NCI-H2196 (cell line): ENCODE results near the gene LCOR.
"Not testable (repeated sequence)": the region's sequence is repeated elsewhere in the genome, so short reads cannot be mapped to it uniquely, and the experiment has no call there.

Source experiments
- DNase-seq: peaks from one replicate; lab custom pipeline; 2025; ENCODE audit not compliant: unreplicated experiment; lab: John Stamatoyannopoulos, UW

LCOR gene

GRCh38 chr10:96831867-96832720 is at the start of gene LCOR:
Gene LCOR, plus strand, starts transcription at chr10:96832298. Its CDS starts 116,760 bp downstream, at chr10:96949058.
- DNase-seq = peak; percentile 79

DNA sequence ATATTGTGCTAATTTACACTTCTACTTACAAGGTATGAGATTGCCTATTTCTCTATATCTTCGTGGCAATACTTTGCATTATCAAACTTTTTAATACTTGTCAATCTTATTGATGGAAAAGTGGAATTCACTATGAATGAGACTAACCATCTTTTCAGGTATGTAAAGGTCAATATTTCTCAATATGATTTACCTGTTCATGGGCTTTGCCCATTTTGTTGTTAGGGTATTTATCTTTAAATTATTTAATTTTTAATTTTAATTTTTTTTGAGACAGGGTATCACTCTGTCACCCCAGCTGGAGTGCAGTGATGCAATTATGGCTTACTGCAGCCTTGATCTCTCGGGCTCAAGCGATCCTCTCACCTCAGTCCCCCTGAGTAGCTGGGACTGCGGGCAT is 47.8 kb upstream of the LCOR start:
- DNase-seq = no peak

DNA sequence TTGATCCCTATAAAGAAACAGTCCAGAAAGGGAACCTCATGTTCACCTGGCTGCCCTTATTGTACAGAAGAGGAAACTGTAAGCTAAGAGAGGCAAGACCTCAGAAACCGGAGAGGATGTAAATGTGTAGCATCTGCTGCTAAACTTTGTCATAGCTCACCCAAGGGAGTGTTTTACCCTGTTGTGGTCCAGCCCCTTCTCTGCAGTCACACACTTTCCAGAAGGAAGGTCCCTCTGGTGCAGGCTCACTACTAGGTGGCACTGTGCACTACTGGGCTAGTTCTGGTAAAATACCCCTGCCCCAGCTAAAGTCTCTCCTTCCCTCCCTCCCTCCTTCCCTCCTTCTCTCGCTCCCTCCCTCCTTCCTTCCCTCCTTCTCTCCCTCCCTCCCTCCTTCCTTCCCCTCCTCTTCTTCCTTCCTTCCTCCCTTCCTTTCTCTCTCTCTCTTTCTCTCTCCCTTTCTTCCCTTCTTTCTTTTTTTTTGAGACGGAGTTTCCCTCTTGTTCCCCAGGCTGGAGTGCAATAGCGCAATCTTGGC is 42.5 kb upstream of the LCOR start:
- no peak for DNase-seq

- DNase-seq = no peak
Measured at GRCh38 chr10:96791902-96792301, 40.2 kb upstream of the LCOR start.

DNA sequence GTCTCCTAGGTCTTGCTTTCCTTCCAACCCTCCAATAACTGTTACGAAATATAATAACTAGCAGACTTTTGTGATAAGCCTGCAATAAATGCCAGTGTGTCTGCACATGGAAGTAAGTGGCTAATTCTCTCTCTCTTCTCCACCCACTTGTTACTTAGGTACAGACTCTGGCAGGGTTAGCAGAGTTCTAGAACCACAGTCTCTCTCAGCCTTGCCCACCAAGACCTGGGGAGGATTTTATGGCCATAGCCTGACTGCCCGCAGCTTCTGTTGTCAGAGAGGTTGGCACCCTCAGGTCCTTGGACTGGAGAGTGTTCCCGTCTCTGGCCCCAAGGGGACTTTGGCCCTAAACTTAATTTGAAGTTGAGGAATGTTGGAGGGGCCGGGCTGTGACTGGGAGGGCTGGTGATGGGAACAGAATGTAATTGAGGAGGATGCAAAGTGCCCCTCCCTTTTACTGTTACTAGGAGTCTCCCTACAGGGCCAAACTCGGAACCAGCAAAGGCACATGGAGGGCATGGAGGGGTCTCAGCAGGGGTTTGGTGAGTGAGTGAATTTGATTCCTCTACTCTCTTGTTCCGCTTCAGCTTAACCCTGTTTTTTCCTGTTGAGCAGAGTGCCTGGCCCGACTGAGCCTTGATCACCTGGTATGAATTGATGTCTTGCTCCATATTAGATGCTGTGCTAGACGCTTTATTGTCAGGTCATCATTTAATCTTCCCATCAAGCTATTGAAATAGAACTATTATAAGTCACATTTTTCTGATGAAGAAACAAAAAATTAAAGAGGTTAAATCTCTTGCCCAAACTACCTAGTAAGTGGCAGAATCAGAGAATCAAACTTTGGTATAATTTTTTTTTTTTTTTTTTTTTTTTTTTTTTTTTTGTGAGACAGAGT is 37.0 kb upstream of the LCOR start:
- no peak for DNase-seq

- DNase-seq = no peak
Measured at GRCh38 chr10:96797485-96797884, 34.6 kb upstream of the LCOR start.

DNA sequence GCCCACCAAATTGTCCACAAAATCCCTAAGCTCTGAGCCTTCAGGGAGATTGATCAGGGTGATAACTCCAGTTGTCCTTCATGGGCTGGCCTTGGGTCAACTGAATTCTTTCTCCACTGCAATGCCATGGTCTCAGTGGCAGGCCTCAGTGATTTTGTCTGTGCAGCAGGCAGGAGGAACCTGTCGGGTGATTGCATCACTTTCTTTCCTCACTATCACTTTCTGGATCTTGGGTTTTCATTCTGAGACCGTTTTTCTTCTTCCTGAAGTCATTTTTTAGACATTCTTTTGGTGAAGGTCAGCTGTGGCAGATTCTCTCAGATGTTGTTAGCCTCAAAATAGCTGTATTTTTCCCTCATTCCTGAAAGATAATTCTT is 28.8 kb upstream of the LCOR start:
- no peak for DNase-seq

DNA sequence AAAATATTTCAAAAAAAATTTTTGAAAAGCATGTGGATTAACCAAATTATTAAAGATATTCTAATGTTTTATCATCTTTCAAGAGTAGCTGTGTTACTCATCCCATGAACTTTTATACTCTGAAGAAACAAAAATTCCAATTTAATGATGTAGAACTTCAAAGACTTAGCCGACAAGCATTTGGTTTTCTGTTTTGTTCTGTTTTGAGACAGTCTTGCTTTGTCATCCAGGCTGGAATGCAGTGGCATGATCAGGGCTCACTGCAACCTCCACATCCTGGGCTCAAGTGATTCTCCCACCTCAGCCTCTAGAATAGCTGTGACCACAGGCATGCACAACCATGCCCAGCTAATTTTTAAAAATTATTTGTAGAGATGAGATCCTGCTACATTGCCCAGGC is 17.8 kb upstream of the LCOR start:
- DNase-seq = no peak

DNA sequence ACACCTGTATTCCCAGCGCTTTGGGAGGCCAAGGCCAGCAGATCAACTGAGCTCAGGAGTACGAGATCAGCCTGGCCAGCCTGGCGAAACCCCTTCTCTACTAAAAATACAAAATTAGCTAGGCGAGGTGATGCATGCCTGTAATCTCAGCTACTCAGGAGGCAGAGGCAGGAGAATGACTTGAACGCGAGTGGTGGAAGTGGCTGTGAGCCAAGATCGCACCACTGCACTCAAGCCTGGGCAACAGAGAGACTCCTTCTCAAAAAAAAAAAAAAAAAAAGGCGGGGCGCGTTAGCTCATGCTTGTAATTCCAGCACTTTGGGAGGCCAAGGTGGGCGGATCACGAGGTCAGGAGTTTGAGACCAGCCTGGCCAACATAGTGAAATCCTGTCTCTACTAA is 13.1 kb upstream of the LCOR start:
- not testable (repeated sequence) for DNase-seq

- DNase-seq = no peak
Measured at GRCh38 chr10:96820765-96821164, 11.3 kb upstream of the LCOR start.

GRCh38 chr10:96826438-96826837 is 5.7 kb upstream of the LCOR start:
- DNase-seq = no peak

- no peak for DNase-seq
Measured at GRCh38 chr10:96828609-96829008, 3.5 kb upstream of the LCOR start.

- no peak for DNase-seq
Measured at GRCh38 chr10:96829029-96829773, 2.9 kb upstream of the LCOR start.

DNA sequence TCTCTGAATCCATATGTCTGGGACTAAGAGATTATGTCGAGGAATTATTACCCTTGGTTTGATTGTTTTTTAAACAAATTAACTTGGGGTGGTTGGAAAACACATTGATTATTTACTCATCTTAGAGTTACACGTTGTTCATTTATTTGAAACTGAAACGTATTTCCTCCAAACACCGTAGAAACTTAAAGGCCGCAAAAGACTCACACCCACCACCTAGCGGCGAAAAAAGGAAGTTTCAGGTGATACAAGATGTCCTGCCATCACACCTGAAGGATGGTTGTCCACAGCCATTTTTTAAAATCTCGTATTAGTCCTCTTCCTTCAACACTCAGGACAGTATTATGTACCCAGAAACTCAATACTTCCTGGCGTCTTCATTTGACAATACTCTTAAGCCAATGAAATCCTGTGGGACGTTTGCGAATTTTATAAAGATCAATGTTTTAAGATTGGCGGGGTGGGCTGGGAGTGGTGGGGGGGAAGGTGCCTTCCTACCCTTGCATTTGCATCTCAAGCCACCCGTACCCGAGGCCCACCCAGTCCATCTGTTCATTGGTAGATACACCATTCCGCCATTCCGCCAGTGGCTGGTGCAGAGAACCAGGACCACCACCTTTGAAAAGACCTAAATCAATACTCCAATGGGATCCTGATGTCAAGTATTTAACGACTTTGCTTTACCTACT is 1.4 kb upstream of the LCOR start:
- DNase-seq = peak; percentile 2

DNA sequence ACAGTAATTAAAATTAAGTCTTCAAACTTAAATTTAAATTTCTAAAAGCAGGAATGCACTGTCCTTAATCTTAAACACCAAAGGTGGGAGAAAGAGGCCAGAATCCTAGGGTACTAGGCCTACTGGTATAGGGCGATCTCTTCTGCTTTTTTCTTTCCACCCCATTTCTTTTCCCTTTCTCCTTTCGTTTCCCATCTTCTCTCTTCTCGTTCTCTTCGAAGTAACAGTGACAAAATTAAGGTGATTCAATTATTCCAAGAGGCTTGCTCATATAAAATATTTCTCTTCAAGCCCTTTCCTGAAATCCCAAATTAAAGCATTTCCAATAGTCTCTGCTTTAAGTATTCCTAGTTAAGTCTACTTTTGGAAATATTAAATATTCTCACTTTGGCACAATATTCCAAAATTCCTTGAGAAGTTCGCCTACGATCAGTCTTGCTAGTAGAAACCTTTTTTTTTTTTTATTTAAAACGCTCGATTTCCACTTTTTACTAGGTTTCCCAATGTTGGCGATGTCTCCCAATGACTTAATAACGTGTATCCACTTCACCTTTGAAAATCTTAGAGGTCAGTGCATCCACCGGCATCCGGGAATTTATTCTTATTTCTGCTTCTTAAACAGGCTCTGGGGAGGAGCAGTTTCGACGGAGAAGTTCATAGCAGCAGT is 765 bp upstream of the LCOR start:
- no peak for DNase-seq

DNA sequence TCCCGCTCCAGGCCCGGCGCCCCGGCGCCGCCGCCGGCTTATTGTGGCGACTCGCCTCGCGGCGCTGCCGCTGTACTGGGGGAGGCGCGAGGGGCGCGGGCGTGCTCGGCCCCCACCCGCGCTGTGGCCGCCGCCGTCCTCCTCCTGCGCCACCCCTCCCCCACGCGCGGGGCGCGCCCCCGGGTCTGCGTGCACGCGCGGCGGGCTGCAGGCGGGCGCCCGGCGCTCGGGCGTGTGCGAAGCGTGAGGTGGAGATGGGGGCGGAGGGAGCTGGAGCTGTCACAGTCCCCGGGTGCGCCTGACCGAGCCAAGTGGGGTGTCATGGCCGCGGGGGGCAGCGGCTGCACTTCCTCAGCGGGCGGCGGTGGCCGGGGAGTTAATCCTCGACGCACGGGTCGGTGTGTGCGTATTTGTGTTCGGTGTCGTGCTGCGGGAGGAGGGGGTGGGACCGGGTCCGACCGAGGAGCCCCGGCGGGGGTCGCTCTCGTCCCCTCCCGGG is 672 bp downstream of the LCOR start:
- peak; percentile 79 for DNase-seq

DNA sequence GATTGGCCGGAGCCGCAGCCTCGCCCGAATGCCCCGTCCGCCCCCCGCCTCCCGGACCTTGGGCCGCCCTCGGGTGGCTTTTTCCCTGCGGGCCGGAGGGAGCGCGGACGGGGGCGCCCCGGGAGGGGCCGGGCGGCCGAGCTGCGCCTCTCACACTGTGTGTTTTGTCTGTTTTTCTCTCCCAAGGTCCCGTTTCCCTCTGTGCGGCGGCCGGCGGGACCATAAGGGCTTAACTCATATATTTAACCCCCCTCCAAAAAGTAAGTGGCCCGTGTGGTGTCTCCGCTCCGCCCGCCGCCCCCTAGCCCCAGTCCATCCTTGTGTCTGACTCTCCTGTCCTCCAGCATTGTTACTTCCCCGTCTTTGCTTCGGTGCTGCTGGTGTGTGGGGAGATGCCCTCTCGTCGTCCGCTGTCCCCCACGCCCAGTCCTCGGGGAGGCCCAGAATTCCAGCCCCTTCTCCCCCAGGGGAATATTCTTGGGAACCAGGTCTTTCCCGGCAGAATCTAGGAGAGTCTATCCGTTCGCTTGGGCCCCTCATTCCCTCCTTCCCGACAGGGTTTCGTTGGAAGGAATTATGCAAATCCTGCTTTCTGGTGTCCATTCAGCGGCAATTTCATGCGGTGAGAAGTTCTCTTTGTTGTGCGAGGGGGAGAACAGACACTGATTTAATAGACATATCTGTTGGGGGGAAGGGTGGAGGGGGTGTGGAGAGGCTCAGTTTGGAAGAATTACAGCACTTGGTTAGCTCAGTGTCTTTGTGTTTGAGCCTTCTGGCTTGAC is 1.3 kb downstream of the LCOR start:
- DNase-seq = no peak

DNA sequence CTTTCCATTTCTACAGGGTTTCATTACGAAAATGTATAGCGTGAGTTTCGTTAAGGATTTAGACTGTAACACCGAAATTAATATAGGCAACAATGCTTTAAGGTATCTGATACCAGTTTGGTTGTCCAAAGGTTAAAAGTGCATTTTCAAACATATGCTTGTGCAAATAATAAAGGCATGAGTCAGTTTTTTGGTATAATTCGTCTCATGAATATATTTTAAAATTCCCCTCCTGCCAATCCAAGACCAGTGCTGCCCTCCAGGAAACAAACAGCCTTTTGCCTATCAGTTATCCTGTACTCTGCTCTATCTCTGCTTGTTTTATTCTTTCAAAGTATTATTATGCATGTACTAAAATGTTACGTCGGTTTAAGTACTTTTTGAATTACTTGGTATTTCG is 2.0 kb downstream of the LCOR start:
- DNase-seq = no peak

GRCh38 chr10:96835899-96836298 is 3.8 kb downstream of the LCOR start:
- DNase-seq = no peak
